NB4 (cell line): ENCODE results near the gene SDR42E2.
"Not testable (repeated sequence)": the region's sequence is repeated elsewhere in the genome, so short reads cannot be mapped to it uniquely, and the experiment has no call there.

Source experiments
- DNase-seq: peaks from one replicate; pipeline ENCODE4 v3.0.0; 2010; ENCODE audit warnings: low read depth
- H3K4me3 ChIP-seq: one replicate; pipeline ENCODE4 v1.5.1; 2011; ENCODE audit warnings: mild to moderate bottlenecking, low read depth, low read length, moderate library complexity
- MYC ChIP-seq: IDR thresholded peaks from 2 replicates; pipeline ENCODE4 v1.6.1; 2011; ENCODE audit warnings: low read depth, low read length
- POLR2A ChIP-seq: IDR thresholded peaks from 2 replicates; pipeline ENCODE4 v1.6.1; 2011; ENCODE audit warnings: mild to moderate bottlenecking; ENCODE audit not compliant: insufficient read length; ENCODE audit errors: extremely low read depth
- TF ChIP-seq, protein P1 (sequence below): IDR thresholded peaks from one replicate; pipeline ENCODE4 v1.5.1; 2012; ENCODE audit warnings: low read depth, low read length
- TF ChIP-seq, protein P2 (sequence below): IDR thresholded peaks from 2 replicates; pipeline ENCODE4 v1.6.1; 2011; ENCODE audit warnings: low read depth, low read length

The SDR42E2 gene

DNA sequence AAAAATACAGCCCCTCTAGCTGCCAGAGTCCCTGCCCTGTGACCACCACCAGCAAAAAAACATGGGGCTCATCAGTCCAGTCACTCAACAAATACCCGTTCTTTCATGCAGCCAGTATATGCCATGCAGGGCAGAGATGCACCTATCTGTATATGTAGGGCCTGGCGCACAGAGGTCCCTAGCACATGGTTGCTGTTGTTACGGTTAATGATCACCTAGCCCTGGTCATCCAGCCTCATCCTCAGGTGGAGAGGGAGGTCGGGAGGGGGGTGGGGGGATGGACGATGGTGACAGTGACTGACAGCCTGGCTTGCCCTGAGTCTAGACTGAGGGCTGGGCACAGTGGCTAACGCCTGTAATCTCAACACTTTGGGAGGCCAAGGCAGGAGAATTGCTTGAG lies 1.5 kb downstream of the SDR42E2 start:
- DNase-seq: no peak
- TF ChIP-seq, protein P1, sequence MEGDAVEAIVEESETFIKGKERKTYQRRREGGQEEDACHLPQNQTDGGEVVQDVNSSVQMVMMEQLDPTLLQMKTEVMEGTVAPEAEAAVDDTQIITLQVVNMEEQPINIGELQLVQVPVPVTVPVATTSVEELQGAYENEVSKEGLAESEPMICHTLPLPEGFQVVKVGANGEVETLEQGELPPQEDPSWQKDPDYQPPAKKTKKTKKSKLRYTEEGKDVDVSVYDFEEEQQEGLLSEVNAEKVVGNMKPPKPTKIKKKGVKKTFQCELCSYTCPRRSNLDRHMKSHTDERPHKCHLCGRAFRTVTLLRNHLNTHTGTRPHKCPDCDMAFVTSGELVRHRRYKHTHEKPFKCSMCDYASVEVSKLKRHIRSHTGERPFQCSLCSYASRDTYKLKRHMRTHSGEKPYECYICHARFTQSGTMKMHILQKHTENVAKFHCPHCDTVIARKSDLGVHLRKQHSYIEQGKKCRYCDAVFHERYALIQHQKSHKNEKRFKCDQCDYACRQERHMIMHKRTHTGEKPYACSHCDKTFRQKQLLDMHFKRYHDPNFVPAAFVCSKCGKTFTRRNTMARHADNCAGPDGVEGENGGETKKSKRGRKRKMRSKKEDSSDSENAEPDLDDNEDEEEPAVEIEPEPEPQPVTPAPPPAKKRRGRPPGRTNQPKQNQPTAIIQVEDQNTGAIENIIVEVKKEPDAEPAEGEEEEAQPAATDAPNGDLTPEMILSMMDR: no peak
- TF ChIP-seq, protein P2, sequence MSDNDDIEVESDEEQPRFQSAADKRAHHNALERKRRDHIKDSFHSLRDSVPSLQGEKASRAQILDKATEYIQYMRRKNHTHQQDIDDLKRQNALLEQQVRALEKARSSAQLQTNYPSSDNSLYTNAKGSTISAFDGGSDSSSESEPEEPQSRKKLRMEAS: no peak
- TF ChIP-seq POLR2A: no peak
- no peak overlapping the region for H3K4me3 ChIP-seq

DNA sequence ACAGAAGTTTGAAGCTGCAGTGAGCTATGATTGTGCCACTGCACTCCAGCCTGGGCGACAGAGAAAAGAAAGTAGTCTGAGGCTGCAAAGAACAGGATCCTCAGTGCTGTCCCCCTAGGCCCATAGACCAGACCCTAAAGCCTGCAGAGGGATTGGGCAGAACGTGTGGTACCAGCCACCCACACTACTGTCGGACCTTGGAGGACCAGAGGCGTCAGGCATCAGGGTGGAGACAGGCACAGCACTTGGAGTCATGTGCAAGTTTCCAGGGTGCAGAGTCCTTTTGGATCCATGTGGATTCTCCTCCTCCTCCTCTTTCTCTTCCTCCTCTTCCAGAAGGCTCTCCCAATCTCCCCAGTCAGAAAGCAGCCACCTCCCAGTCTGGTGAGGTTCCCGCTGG lies 2.2 kb downstream of the SDR42E2 start:
- TF ChIP-seq, protein P2: no peak
- TF ChIP-seq POLR2A: no peak
- no peak for TF ChIP-seq MYC
- TF ChIP-seq, protein P1: no peak
- H3K4me3 ChIP-seq: no peak overlapping the region

DNA sequence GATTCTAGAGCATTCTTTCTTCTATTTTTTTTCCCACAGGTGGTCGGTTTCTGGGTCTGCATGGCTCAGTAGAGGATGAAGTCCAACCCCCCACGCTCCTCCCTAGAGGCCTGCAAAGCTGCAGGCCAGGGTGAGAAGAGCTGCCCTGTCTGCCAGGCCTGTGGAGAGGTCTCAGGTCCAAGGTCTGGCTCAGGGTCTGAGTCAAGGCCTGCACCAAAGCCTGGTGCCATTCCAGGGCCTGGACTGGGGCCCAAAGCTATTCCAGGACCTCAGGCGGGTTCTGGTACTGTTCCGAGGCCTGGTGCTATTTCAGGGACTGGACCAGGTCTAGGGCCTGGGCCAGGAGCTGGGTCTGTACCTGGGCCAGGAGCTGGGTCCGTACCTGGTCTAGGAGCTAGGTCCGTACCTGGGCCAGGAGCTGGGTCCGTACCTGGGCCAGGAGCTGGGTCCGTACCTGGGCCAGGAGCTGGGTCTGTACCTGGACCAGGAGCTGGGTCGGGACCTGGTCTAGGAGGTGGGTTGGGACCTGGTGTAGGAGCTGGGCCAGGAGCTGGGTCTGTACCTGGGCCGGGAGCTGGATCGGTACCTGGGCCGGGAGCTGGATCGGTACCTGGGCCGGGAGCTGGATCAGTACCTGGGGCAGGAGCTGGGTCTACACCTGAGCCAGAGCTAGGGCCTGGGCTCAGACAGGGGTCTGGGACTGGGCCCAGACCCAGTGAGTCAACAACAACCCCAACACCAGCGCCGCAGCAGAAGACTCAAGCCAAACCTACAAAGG lies 3.4 kb downstream of the SDR42E2 start:
- no peak overlapping the region for H3K4me3 ChIP-seq
- TF ChIP-seq, protein P1: no peak
- TF ChIP-seq MYC (no peak), POLR2A (no peak)
- TF ChIP-seq, protein P2: no peak
- DNase-seq: no peak

More for the DNA sequence above, 2.2 kb downstream of the SDR42E2 start:
- DNase-seq: no peak

DNA sequence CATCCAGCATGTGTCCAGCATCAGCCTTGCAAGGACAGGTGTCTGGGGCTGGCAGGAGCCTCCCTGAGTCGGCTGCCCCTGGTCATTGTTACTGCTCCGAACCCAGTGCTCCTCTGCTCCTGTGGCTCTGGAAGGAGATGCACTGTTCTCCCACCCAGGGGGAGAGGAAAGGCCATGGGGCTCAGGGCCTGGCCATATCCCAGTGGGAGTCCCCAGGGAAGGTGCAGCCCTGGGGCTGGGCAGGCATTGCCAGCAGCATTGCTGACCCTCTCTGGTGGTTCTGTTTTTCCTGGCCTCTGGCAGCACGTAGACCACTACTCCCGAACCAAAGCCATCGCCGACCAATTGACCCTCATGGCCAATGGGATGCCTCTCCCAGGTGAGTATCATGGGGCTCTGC lies 9.6 kb downstream of the SDR42E2 start:
- H3K4me3 ChIP-seq: no peak overlapping the region
- no peak for TF ChIP-seq MYC
- TF ChIP-seq, protein P2: no peak
- no peak for TF ChIP-seq POLR2A
- TF ChIP-seq, protein P1: no peak
- DNase-seq: no peak

DNA sequence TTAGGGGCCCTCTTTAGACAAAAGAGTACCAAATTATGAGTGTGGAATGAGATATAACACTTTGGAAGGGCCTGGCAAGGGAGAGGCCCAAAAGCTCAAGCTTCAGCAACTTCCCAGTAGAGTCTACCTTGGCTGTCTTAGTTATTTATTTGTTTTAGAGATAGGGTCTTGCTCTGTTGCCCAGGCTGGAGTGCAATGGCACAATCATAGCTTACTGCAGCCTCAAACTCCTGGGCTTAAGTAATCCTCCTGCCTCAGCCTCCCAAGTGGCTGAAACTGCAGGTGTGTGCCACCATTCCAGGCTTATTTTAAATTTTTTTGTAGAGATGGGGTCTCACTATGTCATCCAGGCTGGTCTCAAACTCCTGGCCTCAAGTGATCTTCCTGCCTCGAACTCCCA lies 10.3 kb downstream of the SDR42E2 start:
- not testable (repeated sequence) for H3K4me3 ChIP-seq

DNA sequence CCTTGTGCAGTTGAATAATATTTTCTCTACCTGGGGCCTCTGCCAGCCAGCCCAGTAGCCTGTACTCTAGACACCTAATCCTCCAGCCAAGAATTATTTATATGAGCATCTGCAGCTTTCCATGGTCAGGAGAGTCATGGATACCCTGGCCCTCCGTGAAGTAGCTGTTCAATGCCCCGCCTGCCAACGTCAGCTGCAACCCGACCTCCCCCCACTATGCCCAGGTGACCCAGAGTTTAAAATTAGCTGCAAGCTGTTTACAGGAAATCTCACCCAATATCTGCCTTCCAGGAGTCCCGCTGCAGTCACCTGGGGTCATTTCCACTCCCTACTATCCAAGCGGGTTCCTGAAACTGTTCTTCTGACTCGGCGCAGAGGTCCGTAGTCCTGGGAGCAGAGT lies 12.3 kb downstream of the SDR42E2 start:
- H3K4me3 ChIP-seq: no peak overlapping the region
- no peak for DNase-seq
- TF ChIP-seq MYC: no peak
- TF ChIP-seq, protein P1: no peak
- TF ChIP-seq, protein P2: no peak
- TF ChIP-seq POLR2A: no peak

More for the DNA sequence above, 10.3 kb downstream of the SDR42E2 start:
- DNase-seq: not testable (repeated sequence)
